Peyer's patch (tissue), 4 donors: ENCODE measurements around the gene GALE. TPM values are rescaled to one million over a fixed set of nuclear protein-coding genes. Genes with fewer than 3 reads are reported as not detected.

Experiments
- DNase-seq, 3 donors: peaks; one replicate each; pipeline ENCODE4 v3.0.0-alpha.2; 2017 to 2019
- H3K27ac ChIP-seq, 4 donors: fragments of 200-600 bp; sonication (generic); one replicate each; pipeline ENCODE4 v1.5.1; 2016 to 2019
- H3K27me3 ChIP-seq, 2 donors: fragments of 200-600 bp; sonication (generic); one replicate each; pipeline ENCODE4 v1.5.1; 2019
- H3K36me3 ChIP-seq, 3 donors: fragments of 200-600 bp; sonication (generic); one replicate each; pipeline ENCODE4 v1.5.1; 2016 to 2019
- H3K4me1 ChIP-seq, 4 donors: fragments of 200-600 bp; sonication (generic); one replicate each; pipeline ENCODE4 v1.5.1; 2016 to 2019
- H3K4me3 ChIP-seq, 4 donors: fragments of 200-600 bp; sonication (generic); 1 replicate in 3 of 4; 2 replicates in 1 of 4; pipeline ENCODE4 v1.5.1; 2016 to 2019; ENCODE audit warnings: mild to moderate bottlenecking in 1 of 4
- H3K9me3 ChIP-seq, 4 donors: fragments of 200-600 bp; sonication (generic); one replicate each; pipeline ENCODE4 v1.5.1; 2016 to 2019; ENCODE audit warnings: mild to moderate bottlenecking in 1 of 4
- POLR2A ChIP-seq, 2 donors: fragments of 450-650 bp; IDR thresholded peaks; one replicate each; pipeline ENCODE4 v1.5.1; 2017; ENCODE audit warnings: antibody characterized with exemption in 2 of 2, mild to moderate bottlenecking in 2 of 2, moderate library complexity in 2 of 2
- total RNA-seq, 4 donors: library from RNA; depleted of rRNA; stranded (reverse); fragments of >200 nt; gene quantifications; one replicate each; pipeline ENCODE4 v1.1.0, GENCODE V29; 2016
- TF ChIP-seq, protein P1 (sequence below), 6 experiments: fragments of 450-650 bp in 4 of 6; fragments of 200-600 bp in 2 of 6; sonication (generic) in 1 of 6; IDR thresholded peaks; one replicate each; pipeline ENCODE4 v1.5.1; 2017 to 2019; ENCODE audit warnings: antibody characterized with exemption in 6 of 6, mild to moderate bottlenecking in 3 of 6, moderate library complexity in 1 of 6

The GALE gene
- total RNA-seq, 4 donors from 2014 or later = 58.6 to 137 (median 107) TPM

DNA sequence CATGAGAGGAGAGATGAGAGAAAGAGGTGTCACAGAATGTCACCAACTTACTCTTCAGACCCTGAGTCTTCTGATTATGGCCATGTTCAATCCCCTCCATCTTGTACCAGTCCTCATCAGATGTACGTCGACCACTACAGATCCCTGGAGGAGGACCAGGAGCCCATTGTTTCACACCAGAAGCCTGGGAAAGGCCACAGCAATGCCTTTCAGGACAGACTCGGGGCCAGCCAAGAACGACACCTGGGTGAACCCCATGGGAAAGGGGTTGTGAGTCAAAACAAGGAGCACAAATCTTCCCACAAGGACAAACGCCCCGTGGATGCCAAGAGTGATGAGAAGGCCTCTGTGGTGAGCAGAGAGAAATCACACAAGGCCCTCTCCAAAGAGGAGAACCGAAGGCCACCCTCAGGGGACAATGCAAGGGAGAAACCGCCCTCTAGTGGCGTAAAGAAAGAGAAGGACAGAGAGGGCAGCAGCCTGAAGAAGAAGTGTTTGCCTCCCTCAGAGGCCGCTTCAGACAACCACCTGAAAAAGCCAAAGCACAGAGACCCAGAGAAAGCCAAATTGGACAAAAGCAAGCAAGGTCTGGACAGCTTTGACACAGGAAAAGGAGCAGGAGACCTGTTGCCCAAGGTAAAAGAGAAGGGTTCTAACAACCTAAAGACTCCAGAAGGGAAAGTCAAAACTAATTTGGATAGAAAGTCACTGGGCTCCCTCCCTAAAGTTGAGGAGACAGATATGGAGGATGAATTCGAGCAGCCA is 49.3 kb downstream of the GALE start:
- H3K4me1 ChIP-seq = no peaks in the 10 kb centered on the region
- H3K9me3 ChIP-seq = no peaks in the 10 kb centered on the region
- no peak for TF ChIP-seq POLR2A (IDR thresholded peaks at IDR 0.05)
- TF ChIP-seq, protein P1, sequence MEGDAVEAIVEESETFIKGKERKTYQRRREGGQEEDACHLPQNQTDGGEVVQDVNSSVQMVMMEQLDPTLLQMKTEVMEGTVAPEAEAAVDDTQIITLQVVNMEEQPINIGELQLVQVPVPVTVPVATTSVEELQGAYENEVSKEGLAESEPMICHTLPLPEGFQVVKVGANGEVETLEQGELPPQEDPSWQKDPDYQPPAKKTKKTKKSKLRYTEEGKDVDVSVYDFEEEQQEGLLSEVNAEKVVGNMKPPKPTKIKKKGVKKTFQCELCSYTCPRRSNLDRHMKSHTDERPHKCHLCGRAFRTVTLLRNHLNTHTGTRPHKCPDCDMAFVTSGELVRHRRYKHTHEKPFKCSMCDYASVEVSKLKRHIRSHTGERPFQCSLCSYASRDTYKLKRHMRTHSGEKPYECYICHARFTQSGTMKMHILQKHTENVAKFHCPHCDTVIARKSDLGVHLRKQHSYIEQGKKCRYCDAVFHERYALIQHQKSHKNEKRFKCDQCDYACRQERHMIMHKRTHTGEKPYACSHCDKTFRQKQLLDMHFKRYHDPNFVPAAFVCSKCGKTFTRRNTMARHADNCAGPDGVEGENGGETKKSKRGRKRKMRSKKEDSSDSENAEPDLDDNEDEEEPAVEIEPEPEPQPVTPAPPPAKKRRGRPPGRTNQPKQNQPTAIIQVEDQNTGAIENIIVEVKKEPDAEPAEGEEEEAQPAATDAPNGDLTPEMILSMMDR (IDR thresholded peaks at IDR 0.05) = peak in 5 of 6 experiments; percentile 43 to 61 (median 57)
- peak in 2 of 3 donors; percentile 41 to 66 for DNase-seq
- H3K36me3 ChIP-seq = peaks cover 0 to 69% (median 0%) of the 10 kb centered on the region in 3 donors
- H3K27me3 ChIP-seq = no peaks in the 10 kb centered on the region
- no peak overlapping the region for H3K4me3 ChIP-seq
- no peak overlapping the region for H3K27ac ChIP-seq

DNA sequence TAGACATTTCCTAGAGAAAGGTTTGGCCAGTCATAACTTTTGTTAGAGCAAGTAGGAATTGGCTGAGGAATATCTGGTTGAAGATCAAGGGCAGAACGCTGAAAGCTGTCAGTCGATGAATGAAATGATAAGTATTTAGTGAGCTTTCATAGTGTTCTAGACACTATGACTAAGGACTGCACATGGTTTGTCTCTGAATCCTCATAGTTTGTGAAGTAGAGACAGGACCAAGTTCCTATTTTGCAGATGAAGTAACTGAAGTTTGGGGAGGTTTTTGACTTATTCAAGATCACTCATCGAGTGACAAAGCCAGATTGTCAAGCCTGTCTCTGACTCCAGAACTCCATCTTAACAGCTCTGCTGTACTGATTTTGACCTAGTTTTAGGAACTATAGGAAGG is 52.5 kb downstream of the GALE start:
- no peak for DNase-seq
- Histone ChIP-seq H3K4me1 (peaks cover 0 to 15% (median 0%) of the 10 kb centered on the region in 4 donors), H3K9me3 (no peaks in the 10 kb centered on the region), H3K27ac (no peak overlapping the region), H3K27me3 (no peaks in the 10 kb centered on the region), H3K4me3 (no peak overlapping the region), H3K36me3 (peaks cover 0 to 37% (median 0%) of the 10 kb centered on the region in 3 donors)
- TF ChIP-seq POLR2A (IDR thresholded peaks at IDR 0.05) = no peak
- TF ChIP-seq, protein P1 (IDR thresholded peaks at IDR 0.05) = no peak

Other genes starting within 250 kb of the GALE start
- gene ID3, start 241.3 kb downstream of the GALE start, total RNA-seq = 100 to 1,000 TPM; 121 to 224 (median 167) TPM
- gene RPL11, start 108.9 kb downstream of the GALE start, total RNA-seq = 100 to 1,000 TPM; 339 to 882 (median 437) TPM
- gene ELOA, start 57.3 kb downstream of the GALE start, total RNA-seq = 10 to 100 TPM; 26.3 to 43.7 (median 31.2) TPM
- gene PITHD1, start 22.3 kb downstream of the GALE start, total RNA-seq = 10 to 100 TPM; 19.4 to 47.0 (median 30.1) TPM
- 100 to 1,000 TPM in 2 of 4 donors, 10 to 100 TPM in 2; 47.0 to 117 (median 105) TPM for gene LYPLA2, start 9.6 kb downstream of the GALE start, total RNA-seq
- gene HMGCL, start 24.7 kb upstream of the GALE start, total RNA-seq = 10 to 100 TPM; 24.8 to 74.3 (median 64.6) TPM
- 100 to 1,000 TPM in 2 of 4 donors, 10 to 100 TPM in 2; 47.9 to 182 (median 107) TPM for gene FUCA1, start 67.5 kb upstream of the GALE start, total RNA-seq
- gene CNR2, start 112.6 kb upstream of the GALE start, total RNA-seq = 10 to 100 TPM in 1 of 4 donors, under 1 TPM in 2, not detected in 1; 0.54 to 13.2 (median 0.66) TPM
- gene PNRC2, start 159.1 kb upstream of the GALE start, total RNA-seq = 100 to 1,000 TPM in 2 of 4 donors, 10 to 100 TPM in 2; 77.9 to 157 (median 104) TPM
- 100 to 1,000 TPM in 3 of 4 donors, 10 to 100 TPM in 1; 86.3 to 224 (median 112) TPM for gene SRSF10, start 179.6 kb upstream of the GALE start, total RNA-seq